ENCODE data around the gene BCAR3.

Gene BCAR3

DNA sequence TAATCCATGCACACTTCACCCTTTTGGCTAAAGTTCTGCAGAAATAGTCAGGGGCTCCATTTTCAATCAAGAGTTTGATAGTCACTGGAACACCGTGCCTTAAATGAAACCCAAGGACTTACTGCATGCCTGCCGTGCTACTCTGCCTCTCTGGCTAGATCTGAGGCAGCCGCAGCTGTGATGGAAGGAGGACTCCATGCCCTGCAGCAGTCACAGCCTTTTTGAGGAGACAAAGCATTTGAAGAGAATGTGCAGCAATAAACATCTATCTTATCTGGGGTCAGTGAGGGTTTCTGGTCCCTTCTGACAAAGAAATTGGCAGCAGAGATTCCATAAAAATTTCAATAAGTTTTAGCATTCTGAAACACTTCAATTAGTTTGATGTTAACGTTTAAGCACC lies 78.0 kb downstream of the BCAR3 start:
- H3K27ac ChIP-seq (ENCODE audit: extremely low read depth, low read depth, low read length), result no peak overlapping the region
- H3K36me3 ChIP-seq (ENCODE audit: control insufficient read depth in 2 of 2, insufficient read depth in 1 of 2, low read length in 2 of 2), result no peaks in the 10 kb centered on the region
- no peaks in the 10 kb centered on the region for H3K9me3 ChIP-seq (ENCODE audit: control insufficient read depth, insufficient read depth, low read depth, low read length)
- TF ChIP-seq HOXA7 (CRISPR knock-in tag; IDR thresholded peaks at IDR 0.05; ENCODE audit: borderline replicate concordance) (no peak), SP7 (tag by site-specific recombination; IDR thresholded peaks at IDR 0.05) (no peak), GLIS1 (tag by site-specific recombination; IDR thresholded peaks at IDR 0.05) (no peak), ZSCAN30 (tag by site-specific recombination; IDR thresholded peaks at IDR 0.05) (no peak), ZNF48 (tag by site-specific recombination; IDR thresholded peaks at IDR 0.05) (no peak), ZNF544 (tag by site-specific recombination; IDR thresholded peaks at IDR 0.05) (no peak), YY1 (tag by site-specific recombination; IDR thresholded peaks at IDR 0.05) (no peak), ZNF324 (tag by site-specific recombination; IDR thresholded peaks at IDR 0.05) (no peak), KLF16 (tag by site-specific recombination; IDR thresholded peaks at IDR 0.05) (no peak), RBAK (tag by site-specific recombination; IDR thresholded peaks at IDR 0.05) (no peak), ZNF266 (tag by site-specific recombination; IDR thresholded peaks at IDR 0.05; ENCODE audit: low read depth) (no peak), ZNF426 (tag by site-specific recombination; IDR thresholded peaks at IDR 0.05) (no peak), ZNF837 (tag by site-specific recombination; IDR thresholded peaks at IDR 0.05) (no peak), OVOL3 (tag by site-specific recombination; IDR thresholded peaks at IDR 0.05) (no peak), ZNF677 (tag by site-specific recombination; IDR thresholded peaks at IDR 0.05) (no peak), ZNF423 (tag by site-specific recombination; IDR thresholded peaks at IDR 0.05) (no peak), ZNF514 (tag by site-specific recombination; IDR thresholded peaks at IDR 0.05) (no peak), ZNF18 (tag by site-specific recombination; IDR thresholded peaks at IDR 0.05) (no peak)
- TF ChIP-seq, protein P1, sequence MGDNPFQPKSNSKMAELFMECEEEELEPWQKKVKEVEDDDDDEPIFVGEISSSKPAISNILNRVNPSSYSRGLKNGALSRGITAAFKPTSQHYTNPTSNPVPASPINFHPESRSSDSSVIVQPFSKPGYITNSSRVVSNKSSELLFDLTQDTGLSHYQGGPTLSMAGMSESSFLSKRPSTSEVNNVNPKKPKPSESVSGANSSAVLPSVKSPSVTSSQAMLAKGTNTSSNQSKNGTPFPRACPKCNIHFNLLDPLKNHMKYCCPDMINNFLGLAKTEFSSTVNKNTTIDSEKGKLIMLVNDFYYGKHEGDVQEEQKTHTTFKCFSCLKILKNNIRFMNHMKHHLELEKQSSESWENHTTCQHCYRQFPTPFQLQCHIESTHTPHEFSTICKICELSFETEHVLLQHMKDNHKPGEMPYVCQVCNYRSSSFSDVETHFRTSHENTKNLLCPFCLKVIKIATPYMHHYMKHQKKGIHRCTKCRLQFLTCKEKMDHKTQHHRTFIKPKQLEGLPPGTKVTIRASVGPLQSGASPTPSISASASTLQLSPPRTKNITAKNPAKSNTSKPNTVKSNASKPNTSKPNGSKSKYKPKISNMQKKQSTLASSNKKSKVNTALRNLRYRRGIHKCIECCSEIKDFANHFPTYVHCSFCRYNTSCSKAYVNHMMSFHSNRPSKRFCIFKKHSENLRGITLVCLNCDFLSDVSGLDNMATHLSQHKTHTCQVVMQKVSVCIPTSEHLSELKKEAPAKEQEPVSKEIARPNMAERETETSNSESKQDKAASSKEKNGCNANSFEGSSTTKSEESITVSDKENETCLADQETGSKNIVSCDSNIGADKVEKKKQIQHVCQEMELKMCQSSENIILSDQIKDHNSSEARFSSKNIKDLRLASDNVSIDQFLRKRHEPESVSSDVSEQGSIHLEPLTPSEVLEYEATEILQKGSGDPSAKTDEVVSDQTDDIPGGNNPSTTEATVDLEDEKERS (tag by site-specific recombination; IDR thresholded peaks at IDR 0.05), result no peak
- TF ChIP-seq, protein P2, sequence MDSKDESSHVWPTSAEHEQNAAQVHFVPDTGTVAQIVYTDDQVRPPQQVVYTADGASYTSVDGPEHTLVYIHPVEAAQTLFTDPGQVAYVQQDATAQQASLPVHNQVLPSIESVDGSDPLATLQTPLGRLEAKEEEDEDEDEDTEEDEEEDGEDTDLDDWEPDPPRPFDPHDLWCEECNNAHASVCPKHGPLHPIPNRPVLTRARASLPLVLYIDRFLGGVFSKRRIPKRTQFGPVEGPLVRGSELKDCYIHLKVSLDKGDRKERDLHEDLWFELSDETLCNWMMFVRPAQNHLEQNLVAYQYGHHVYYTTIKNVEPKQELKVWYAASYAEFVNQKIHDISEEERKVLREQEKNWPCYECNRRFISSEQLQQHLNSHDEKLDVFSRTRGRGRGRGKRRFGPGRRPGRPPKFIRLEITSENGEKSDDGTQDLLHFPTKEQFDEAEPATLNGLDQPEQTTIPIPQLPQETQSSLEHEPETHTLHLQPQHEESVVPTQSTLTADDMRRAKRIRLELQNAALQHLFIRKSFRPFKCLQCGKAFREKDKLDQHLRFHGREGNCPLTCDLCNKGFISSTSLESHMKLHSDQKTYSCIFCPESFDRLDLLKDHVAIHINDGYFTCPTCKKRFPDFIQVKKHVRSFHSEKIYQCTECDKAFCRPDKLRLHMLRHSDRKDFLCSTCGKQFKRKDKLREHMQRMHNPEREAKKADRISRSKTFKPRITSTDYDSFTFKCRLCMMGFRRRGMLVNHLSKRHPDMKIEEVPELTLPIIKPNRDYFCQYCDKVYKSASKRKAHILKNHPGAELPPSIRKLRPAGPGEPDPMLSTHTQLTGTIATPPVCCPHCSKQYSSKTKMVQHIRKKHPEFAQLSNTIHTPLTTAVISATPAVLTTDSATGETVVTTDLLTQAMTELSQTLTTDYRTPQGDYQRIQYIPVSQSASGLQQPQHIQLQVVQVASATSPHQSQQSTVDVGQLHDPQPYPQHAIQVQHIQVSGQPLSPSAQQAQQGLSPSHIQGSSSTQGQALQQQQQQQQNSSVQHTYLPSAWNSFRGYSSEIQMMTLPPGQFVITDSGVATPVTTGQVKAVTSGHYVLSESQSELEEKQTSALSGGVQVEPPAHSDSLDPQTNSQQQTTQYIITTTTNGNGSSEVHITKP (tag by site-specific recombination; IDR thresholded peaks at IDR 0.05), result no peak
- peaks cover 5% of the 10 kb centered on the region; the same call in 1 of the 2 replicates for H3K4me1 ChIP-seq (ENCODE audit: control insufficient read depth, insufficient read depth, low read length)
- no peak overlapping the region for H3K4me3 ChIP-seq (ENCODE audit: low read depth, low read length)
- CTCF ChIA-PET, result no interaction called here
- POLR2A ChIA-PET, result no interaction called here
